GM12872 (cell line): ENCODE data around the gene SLC4A9.

Experiments used
- CTCF ChIP-seq: IDR thresholded peaks from 3 replicates; pipeline ENCODE4 v1.5.1; 2011; ENCODE audit warnings: low read depth, mild to moderate bottlenecking, low read length, moderate library complexity; ENCODE audit not compliant: insufficient read depth

The SLC4A9 gene

GRCh38 chr5:140408750-140409241 lies 48.8 kb downstream of the SLC4A9 start:
- TF ChIP-seq CTCF, result no peak

- TF ChIP-seq CTCF, result no peak
These were observed 53.2 kb downstream of the SLC4A9 start for GRCh38 chr5:140413230-140413629.

GRCh38 chr5:140417235-140417634 lies 57.2 kb downstream of the SLC4A9 start:
- no peak for TF ChIP-seq CTCF

- no peak for TF ChIP-seq CTCF
These were observed 59.0 kb downstream of the SLC4A9 start for GRCh38 chr5:140418862-140419520.

- TF ChIP-seq CTCF, result no peak
These were observed 60.2 kb downstream of the SLC4A9 start for GRCh38 chr5:140420226-140420570.

- TF ChIP-seq CTCF, result no peak
These were observed 60.8 kb downstream of the SLC4A9 start for GRCh38 chr5:140420665-140421361.

- TF ChIP-seq CTCF, result no peak
These were observed 63.6 kb downstream of the SLC4A9 start for GRCh38 chr5:140423609-140424008.
